Stimulated activated CD8-positive, alpha-beta memory T cell treated with anti-CD3 and anti-CD28 coated beads, Interleukin-4, amount 100 ng/mL, for 48 hours (primary cell): Measurements from ENCODE around the gene APOO.

Source experiments
- DNase-seq: peaks from one replicate; pipeline ENCODE4 v3.0.0-alpha.2; 2020

APOO gene

DNA sequence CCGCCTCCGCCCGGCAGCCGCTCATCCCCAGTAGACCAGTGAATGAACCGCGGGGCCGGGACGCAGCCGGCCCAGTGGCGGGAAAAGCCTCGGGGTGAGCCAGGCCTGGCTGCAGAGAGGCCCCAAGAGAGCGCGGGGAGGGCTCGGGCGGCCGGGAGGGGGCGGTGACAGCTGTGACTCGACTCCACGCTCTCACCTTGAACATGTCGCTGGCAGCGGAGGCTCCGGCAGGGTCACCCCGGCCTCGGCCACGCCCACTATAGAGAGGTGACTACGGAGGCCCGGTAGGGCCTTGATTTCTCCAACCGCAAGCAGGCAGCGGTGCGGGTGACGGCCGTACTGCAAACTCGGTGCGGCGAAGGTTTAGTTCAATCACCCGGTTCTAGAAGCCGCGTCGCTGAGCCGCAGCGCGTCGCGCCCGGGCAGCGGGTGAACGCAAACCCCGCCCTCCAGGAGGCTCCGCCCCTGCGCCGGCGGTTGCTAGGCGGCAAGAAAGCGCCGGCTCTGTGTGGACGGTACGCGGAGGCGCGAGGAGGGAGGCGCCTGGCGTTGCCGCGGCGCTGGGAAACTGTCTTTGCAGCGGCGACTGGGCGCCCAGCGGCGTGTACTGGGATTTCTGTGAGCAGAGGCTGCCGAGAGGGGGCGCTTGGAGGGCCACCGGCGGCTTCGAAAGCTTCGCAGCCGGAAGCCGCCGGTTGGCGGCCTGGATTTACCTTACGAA is at the start of gene APOO, which contains the start of gene CXorf58:
APOO (minus strand) TSS at position 441 of the 721 bp plus-strand sequence; CDS start at position 205, 236 bp downstream.
CXorf58 (plus strand) TSS at position 509 of the 721 bp plus-strand sequence. CDS start 2,297 bp downstream, outside the sequence.
- peak; percentile 89 for DNase-seq

DNA sequence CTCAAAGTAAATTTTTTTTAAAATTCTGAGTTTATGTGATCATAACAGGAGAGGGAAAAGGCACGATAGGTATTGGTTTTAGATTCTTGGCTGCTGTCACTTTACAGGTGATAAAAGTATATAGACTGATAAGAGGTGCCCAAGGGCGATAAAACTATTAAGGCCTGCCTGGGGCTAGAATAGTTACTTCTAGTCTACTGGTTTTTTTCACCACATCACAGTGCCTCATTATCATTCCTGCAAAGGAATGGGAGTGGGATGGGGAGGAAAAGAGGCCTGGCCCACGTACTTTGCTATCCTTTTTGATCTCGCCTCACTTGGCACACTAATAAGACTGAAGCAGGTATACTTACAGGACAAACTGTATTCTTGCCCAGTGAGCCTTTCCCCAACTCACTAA is 46.7 kb upstream of the APOO start:
- no peak for DNase-seq

DNA sequence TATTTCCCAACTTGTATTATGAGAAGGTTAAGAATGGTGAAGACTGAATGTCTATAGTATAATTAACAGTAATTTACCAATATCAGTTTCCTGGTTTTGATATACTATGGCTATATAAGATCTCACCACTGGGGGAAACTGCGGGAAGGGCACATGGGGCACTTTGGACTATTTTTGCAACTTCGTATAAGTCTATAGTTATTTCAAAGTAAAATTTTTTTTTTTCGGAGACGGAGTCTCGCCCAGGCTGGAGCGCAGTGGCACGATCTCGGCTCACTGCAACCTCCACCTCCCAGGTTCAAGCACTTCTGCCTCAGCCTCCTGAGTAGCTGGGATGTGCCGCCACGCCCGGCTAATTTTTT is 46.2 kb upstream of the APOO start:
- no peak for DNase-seq

DNA sequence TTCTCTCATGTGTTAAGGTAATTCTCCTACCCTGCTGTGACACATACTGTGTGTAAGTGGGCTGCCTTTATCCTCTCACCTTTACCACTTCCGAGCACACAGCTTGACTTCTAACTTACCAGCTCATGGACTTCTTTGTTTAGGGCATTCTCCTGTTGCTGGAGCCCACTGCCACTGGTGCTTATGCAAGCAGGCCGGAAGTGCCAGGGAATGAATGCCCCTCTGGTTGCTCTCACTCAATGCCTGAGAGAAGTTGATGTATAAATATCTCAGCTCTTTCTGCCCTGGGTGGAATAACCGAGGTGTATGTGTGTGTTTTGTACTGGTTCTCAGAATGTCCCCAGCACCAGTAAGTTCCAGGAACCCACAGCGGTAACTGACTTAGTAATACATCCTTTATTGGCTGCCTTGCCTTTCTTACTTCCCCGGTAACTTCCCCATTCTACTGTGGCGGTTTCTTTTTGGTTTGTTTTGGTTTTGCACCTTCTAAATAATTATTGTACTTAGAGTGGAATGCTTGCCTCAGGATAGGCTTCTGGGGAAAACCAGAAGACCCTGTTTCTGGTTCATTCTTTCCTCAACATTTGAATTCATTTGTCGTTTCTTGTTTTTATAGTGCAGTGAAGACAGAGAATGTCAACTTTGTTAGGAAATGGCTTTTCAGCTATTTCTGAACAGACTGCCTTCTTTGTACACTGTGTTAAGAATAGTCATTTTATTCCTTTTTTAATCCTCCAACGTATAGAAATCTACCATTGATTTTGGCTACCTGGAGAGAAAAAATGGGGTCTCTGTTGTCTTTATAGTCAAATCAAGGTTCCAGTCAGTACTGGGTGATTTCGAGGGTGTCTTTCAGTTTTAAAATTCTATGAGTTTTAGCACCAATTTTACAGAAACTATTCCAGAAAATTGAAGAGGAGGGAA is 45.5 kb upstream of the APOO start:
- peak; percentile 41 for DNase-seq

DNA sequence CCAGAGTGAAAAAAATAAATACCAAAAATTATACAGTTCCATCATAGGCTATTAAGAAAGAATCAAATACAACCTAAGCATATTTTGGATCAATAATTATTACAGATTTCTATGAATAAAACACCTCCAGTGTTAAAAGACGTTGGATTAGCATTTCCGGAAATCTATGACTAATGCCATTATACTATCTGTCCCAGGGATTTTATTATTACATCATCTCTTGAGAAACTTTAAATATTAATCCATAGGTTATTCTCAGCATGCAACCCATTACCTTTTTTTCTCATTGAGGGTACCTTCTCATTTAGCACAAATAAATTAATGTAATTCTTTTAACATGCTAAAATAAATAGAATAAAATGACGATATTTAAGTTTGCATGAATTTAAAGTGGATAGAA is 44.7 kb upstream of the APOO start:
- no peak for DNase-seq

DNA sequence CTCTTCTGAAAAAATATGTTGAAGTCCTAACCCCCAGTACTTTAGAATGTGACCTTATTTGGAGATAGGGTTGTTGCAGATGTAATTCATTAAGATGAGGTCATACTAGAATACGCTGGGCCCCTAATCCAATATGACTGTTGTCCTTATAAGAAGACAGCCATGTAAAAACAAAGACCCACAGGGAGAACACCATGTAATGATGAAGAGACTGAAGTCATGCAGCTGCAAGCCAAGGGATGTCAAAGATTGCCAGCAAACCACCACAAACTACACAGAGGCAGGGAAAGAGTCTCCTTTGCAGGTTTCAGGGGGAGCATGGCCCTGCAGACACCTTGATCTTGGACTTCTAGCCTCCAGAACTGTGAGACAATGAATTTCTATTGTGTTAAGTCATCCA is 37.5 kb upstream of the APOO start:
- DNase-seq = no peak

DNA sequence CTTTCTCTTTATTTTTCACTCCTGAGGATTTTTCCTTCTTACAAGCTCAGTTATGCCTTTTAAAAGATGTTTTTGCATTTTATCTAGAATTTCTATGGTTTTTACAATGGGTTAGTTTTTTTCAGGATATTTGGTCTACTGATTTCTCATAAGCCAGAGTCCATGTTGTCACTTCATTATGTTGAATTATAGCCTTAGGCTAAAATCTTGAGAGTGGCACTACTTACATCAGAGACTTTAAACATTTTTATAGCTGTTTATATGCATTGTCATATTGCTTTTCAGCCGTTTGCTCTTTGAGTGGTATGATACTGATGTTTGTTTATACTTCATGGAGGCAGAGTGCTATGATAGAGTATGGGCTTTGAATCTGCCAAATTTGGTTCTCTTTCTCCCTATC is 36.5 kb upstream of the APOO start:
- DNase-seq = no peak

DNA sequence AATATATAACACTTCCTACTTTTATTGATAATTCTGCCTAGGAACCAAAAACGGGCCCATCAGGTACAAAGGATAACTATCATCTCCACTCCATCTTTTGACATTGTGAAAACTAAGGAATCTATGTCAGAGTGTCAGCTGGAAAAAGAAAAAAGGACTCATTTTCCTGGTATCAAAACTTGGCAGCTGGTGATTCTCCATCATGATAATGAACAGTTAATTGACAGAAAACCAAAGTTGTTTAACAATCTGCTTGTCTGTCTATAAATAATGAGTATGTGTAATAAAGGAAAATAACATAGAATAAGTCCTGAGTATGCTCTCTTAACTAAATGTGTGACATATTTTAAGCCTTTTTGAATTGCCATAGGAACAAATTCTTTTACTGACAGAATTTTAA is 31.5 kb upstream of the APOO start:
- no peak for DNase-seq

DNA sequence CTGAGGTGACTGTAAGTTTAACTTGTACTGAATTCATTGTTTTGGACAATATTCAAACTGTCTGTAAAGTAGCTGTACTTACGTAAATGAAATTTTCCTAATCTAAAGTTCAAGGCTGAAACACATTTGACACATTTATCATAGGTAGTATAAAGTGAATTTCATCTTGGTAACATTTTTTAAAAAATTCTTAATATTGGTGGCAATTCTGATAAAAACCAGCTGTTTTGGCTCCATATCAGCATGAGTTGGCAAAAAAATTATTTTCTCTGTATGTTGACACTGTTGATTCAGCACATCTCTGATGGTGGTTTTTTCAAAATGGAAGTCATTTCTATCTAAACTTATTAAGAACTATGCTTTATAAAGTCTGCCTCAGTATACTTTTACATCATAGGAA is 31.0 kb upstream of the APOO start:
- no peak for DNase-seq

DNA sequence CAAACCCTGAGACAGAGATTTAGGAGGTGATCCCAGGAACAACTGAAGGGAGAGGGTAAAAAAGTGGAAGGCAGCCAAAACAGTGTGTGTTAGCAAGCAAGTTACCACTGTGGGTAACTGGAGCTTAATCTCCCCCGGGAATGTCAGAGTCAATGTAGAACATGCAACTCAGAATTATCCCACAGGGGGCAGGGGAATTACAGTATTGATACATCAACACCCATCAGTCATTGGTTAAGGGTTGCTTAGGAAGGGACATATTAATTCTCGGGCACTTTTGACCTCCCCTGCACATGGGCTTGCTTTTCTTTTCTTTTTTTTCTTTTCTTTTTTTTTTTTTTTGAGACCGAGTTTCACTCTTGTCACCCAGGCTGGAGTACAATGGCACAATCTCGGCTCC is 29.4 kb upstream of the APOO start:
- no peak for DNase-seq

DNA sequence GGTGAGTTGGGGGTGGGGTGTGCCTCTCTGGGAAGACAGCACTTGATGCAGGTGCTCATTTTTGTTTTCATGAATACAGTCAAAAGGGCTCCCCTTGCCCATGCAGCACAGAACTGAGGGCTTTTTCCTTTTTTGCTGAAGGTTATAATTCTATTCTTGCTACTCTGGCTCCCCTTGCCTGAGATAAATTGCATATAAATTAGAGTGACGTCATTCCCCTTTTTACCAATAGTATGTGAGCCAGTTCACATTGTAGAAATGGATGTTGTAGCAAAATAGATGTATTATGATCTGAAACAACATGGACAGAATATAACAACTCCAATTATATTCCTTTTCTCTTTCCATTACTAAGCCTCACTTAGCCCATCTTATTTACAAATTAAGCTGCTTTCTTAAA is 28.4 kb upstream of the APOO start:
- DNase-seq = no peak

DNA sequence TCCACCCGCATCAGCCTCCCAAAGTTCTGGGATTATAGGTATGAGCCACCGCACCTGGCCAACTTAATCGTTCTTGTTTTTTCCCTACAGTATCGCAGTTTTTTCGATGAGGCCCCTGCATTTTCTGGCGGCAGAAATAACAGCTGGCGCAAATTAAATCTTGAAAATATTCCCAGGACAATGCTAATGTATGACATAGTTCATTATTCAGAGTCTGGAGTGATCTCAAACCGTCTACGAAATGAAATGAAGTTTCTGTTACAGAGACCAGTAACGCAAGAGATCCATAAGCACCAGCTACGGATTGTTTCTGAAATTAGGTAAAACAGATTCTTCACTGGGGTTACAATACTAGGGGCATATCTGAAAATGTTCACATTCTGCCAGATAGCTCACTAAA is 27.4 kb upstream of the APOO start:
- no peak for DNase-seq

DNA sequence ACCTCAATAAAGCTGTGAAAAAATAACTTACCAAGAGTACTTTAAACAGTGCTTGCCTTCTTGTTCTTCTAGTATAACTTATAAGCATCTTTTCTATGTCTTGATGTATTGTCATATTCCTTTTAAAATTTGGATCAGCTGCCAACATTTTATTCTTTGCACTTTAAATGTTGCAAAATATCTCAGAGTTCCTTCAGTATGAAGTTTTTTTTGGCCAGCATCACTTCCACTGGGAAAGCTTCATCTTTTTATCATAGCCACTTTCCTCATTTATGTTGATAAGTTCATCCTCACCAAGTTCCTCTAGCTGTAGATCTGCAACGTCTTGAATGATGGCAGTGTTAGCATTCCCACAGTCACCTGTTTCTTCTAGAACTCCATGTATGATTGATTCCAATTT is 24.3 kb upstream of the APOO start:
- DNase-seq = no peak

DNA sequence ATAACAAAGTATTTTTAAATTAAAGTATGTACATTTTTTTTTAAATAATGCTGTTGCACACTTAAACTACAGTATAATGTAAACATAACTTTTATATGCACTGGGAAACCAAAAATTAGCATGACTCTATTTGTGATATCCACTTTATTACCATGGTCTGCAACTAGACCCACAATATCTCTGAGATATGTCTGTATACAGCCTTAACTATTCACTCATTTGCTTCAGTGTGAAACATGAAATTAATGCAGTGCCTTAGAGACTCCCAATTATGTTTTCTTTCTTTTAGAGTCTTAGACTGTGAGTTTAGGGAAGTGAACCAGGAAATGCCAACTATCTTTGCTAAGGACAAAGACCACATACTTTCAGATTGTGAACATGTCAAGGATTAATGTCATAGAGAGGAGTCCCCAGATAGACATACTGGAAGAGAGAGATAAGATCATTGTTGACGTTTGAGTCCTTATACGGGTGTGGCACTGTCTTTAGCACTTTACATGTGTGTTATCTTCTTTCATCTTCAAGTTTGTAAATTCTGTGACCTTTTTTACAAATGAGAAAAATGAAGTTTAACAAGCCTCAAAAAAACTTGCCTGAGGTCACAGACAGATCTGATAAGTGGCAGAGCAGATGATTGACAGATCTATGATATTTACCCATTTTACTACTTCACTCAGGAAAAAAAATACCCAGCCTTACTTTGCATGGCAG is 23.3 kb upstream of the APOO start:
- DNase-seq = no peak

DNA sequence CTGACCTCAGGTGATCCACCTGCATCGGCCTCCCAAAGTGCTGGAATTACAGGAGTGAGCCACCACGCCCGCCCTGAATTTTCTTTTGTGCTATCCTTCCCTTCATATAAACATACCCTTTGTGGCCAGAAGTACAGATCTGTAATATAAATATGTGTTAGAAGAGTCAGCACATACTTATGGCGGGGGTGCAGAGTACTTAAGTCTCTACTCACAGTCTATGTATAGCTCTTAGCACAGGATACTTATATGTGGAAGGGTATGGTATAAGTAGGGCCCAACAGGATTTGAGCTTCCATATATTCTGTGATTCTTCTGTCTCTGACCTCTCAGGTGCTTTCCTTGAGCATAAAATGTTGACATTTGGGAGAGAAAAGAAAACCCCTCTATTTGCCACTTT is 18.3 kb upstream of the APOO start:
- DNase-seq = no peak

DNA sequence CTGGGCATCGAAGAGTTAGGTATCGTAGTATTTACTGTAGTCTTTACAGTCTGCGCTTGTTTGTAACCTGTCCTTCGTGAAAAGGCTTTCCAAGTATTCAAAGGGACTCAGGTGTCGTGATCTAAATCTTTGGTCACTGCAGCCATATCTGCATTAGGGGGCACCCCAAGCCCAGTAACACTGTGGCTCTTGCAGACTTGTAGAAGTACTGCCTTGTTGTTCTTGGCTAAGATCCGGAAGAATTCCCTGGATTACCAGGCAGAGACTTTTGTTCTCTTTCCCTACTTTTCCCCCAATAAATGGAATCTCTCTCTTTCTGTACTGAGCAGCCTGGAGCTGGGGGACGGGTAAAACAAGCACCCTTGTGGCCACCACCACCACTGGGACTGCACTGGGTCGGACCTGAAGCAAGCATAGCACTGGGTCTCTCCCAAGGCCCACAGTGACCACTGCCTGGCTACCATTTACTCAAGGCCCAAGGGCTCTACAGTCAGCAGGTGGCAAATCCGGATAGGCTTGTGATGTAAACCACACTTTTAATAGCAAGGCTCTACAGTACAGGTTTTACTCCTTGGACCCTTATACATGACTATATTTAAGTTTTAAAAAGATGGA is 12.1 kb upstream of the APOO start:
- no peak for DNase-seq

DNA sequence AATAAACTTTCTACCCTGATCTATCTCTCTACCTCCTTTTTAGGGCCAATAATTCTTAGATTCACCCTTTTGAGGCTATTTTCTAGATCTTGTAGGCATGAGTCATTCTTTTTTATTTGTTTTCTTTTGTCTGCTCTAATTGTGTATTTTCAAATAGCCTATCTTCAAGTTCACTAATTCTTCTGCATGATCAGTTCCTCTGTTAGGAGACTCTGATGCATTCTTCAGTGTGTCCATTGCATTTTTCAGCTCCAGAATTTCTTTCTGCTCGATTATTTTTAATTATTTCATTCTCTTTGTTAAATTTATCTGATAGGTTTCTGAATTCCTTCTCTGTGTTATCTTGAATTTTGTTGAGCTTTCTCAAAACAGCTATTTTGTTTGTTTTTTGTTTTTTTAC is 11.4 kb upstream of the APOO start:
- DNase-seq = no peak

DNA sequence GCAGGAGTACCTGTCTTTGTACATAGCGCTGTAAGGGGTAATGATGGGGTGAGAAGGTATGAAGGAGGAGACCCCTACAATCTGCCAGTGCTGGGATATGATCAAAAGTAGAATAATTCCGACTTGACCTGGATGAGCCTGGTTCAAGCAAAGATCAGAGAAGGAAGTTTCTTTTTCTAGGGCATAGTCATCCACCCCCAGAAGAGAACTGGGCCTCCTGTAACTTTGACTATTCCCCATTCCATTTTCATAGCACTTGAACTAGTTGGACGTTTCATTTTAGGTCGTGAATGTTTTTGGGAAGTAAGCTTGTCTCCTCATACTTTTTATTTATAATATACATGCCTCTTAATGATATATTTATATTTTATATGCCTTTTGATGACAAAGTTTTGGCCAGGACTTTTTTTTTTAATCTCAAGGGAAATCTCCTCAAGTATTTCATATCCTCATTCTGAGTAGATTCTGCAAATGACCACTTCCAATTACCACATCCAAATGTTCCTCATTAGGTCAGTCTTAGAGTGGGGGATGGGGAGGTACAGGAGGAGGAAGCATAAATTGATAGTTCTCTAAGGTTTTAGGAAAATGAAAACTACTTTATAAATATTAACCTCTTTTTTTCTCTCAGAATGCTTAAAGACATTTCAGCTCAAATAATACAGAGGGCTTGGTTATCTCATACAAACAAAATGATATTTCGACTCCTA is 3.5 kb upstream of the APOO start:
- no peak for DNase-seq

DNA sequence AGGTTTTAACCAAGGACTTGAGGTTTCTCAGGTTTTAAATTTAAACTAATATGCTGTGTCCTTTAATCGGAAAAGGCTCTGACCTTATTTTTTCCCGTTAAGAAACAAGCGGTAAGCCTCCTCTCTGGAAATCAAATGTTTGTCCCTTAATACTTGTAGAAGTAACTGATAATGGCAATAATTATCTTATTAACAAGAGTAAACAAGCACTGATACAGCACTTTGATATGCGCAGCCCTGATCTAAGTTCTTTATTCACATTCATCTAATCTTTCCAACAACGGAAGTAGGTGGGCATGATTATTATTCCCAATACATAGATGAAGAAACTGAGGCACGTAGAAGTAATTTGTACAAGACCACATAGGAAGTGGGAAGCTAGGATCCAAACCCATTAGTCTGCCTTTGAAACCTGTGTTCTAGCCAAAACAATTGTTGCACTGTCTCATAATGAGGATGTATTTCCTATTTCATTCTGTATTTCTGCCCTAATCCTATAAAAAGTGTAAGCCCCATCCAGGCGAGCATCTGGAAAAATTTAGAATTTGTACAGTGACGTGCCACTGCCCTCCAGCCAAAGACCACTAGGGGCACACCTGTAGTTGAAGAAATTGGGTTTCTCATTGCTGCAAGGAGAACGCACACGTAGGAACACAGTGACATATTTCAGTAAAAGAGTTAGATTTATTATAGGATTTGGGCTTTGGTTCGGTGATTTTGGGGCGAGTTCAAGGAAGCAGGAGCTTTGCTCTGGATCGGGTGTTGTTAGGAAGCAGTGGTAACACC is 674 bp upstream of the APOO start:
- peak; percentile 22 for DNase-seq

DNA sequence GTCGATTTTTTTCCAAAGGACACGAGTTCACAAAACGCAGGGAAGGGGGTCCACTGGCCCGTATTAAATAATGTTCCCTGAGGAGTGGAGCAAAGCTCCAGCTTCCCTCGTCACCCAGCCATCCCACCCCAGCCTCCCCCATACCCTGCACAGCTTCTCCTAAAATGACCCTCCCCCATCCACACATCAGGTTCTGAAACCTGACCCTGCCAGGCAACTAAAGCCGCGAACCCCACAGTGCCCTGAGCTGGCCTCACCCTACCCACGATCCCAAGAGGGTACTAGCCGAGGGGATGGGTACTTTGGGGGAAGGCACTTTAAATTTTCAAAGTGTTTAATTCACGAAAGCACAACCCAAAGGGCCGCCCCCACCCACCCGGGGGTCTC is 634 bp downstream of the APOO start:
- DNase-seq = no peak

DNA sequence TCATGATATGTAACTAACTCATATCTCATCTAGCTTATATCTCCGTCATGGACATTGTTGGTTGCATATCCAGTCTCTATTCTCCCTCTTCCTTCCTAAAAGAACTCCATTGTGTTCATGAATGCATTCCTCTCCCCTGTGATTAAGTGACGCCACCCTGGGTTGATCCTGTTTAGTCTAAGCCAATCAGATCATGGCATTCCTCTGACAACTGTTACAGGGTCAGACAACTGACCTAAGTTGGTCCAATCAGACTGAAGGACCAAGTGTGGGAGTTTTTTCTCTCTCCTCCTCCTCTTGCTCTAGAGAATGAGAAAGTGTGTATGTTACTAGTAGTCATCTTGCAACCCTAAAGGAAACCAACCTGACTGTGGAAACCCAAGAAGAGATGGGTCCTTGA is 3.6 kb downstream of the APOO start:
- no peak for DNase-seq

DNA sequence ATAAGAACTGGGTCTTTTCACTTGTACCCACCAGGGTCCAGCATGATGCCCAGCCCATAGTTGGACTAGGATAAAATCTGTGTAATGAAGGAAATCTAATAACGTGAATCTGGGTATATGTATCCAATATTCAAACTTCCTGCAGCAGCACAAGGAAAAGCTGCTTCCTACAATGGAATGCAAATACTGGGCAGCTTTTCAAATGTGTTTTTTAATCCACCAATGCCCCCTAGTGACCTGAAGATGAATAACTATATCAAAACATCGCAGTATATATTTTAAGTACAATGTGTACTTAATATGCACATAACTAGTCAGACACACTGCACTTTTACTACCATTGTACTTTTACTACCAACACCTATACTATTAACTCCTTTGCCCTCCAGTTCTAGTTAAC is 5.3 kb downstream of the APOO start:
- no peak for DNase-seq
